Fibroblast of skin of back (primary cell): ENCODE data around the gene TSEN54.

Source experiments
- DNase-seq: peaks from one replicate; pipeline ENCODE4 v3.0.0-alpha.2; 2013

TSEN54 gene

GRCh38 chr17:75566416-75566815, 50.1 kb downstream of the TSEN54 start:
- no peak for DNase-seq

GRCh38 chr17:75566834-75567233, 50.5 kb downstream of the TSEN54 start:
- no peak for DNase-seq

- DNase-seq = no peak
These were observed 52.3 kb downstream of the TSEN54 start for GRCh38 chr17:75568412-75569255.

GRCh38 chr17:75570034-75570676, 53.8 kb downstream of the TSEN54 start:
- DNase-seq = no peak

GRCh38 chr17:75570772-75571171, 54.4 kb downstream of the TSEN54 start:
- no peak for DNase-seq

GRCh38 chr17:75571197-75571884, 55.0 kb downstream of the TSEN54 start:
- DNase-seq = peak; percentile 29

- DNase-seq = no peak
These were observed 55.5 kb downstream of the TSEN54 start for GRCh38 chr17:75571885-75572215.

- no peak for DNase-seq
These were observed 56.6 kb downstream of the TSEN54 start for GRCh38 chr17:75572713-75573539.

GRCh38 chr17:75573540-75573957, 57.2 kb downstream of the TSEN54 start:
- no peak for DNase-seq

GRCh38 chr17:75573994-75574393, 57.7 kb downstream of the TSEN54 start:
- no peak for DNase-seq
